Right lobe of liver (tissue), 6 donors: Measurements from ENCODE around the gene RABGAP1. TPM values are rescaled to one million over a fixed set of nuclear protein-coding genes. Genes with fewer than 3 reads are reported as not detected.

Experiments
- ATAC-seq, 4 donors: fragments of 200-7000 bp; cut with Tn5 transposase; one replicate each; pipeline ENCODE4 v1.9.1; 2020; ENCODE audit warnings: mild to moderate bottlenecking in 4 of 4, moderate library complexity in 4 of 4
- DNase-seq, 3 donors: peaks; one replicate each; pipeline ENCODE4 v3.0.0-alpha.2; 2020
- H3K27ac ChIP-seq, 3 donors: fragments of 200-600 bp; one replicate each; pipeline ENCODE4 v1.8.0; 2022
- H3K27me3 ChIP-seq, 2 donors: fragments of 200-600 bp; one replicate each; pipeline ENCODE4 v1.8.0; 2022
- H3K36me3 ChIP-seq, 4 donors: fragments of 200-600 bp; sonication (generic) in 1 of 4; one replicate each; pipeline versions ENCODE4 v1.5.1 to v1.8.0; 2017 to 2022; ENCODE audit warnings: control low read depth in 1 of 4
- H3K4me1 ChIP-seq, 4 donors: fragments of 200-600 bp; sonication (generic) in 1 of 4; one replicate each; pipeline versions ENCODE4 v1.5.1 to v1.8.0; 2017 to 2022; ENCODE audit warnings: control low read depth in 1 of 4
- H3K4me3 ChIP-seq, 3 donors: fragments of 200-600 bp; one replicate each; pipeline ENCODE4 v1.8.0; 2022
- H3K9me3 ChIP-seq, 4 donors: fragments of 200-600 bp; sonication (generic) in 1 of 4; one replicate each; pipeline versions ENCODE4 v1.5.1 to v1.8.0; 2017 to 2022; ENCODE audit warnings: control low read depth in 1 of 4
- CTCF ChIP-seq, 4 donors: fragments of 200-600 bp in 3 of 4; fragments of 450-650 bp in 1 of 4; IDR thresholded peaks; one replicate each; pipeline versions ENCODE4 v1.5.1 to v1.8.0; 2016 to 2022; ENCODE audit warnings: antibody characterized with exemption in 4 of 4, mild to moderate bottlenecking in 2 of 4
- POLR2A ChIP-seq: fragments of 450-650 bp; IDR thresholded peaks from one replicate; pipeline ENCODE4 v1.6.1; 2017; ENCODE audit warnings: antibody characterized with exemption, mild to moderate bottlenecking
- WGBS: methylation state at CpG from one replicate; pipeline ENCODE4 v1.1.6; 2018; ENCODE audit warnings: low coverage, low lambda C conversion rate; ENCODE audit not compliant: insufficient coverage; ENCODE audit errors: missing lambda C conversion rate; 5-methylcytosine and 5-hydroxymethylcytosine counted together
- intact Hi-C, 2 donors: fragments of 100-400 bp; cut with DNase I; formaldehyde crosslinking; loops; one replicate each; pipeline versions ENCODE4 v1.11.2 to v1.14.1; 2022
- total RNA-seq, 6 experiments: library from RNA; depleted of rRNA in 2 of 6; stranded (reverse); fragments of >200 nt in 2 of 6; fragmentation: NEBNext Ultra II Directional in 3 of 6; extraction: Animal tissue kit (Norgen Biotek cat#: 25700) in 3 of 6; gene quantifications; one replicate each; pipeline versions ENCODE4 v1.1.0 to v1.2.4, GENCODE V29; 2016 to 2023
- donor health status: DM: no; HTN: yes; CAD: no.
- donor health status: DM: no; HTN: no; CAD: no.
- donor health status: DM: no; HTN: no; CAD: no.
- donor health status: DM: no; HTN: yes; CAD: no.
- donor health status: DM: no; HTN: yes; CAD: no.

Gene RABGAP1
- total RNA-seq, 6 experiments from 2014 or later, result 11.4 to 15.4 (median 13.5) TPM

GRCh38 chr9:123026425-123026824 is 85.6 kb downstream of the RABGAP1 start:
- intact Hi-C loops, result no loop called here
- ATAC-seq, result no peak
- WGBS, result 100% methylated on average over 1 of the region's 1 CpG
- Histone ChIP-seq H3K27ac (no peak overlapping the region), H3K4me3 (no peak overlapping the region), H3K27me3 (no peaks in the 10 kb centered on the region), H3K4me1 (no peaks in the 10 kb centered on the region), H3K9me3 (no peaks in the 10 kb centered on the region), H3K36me3 (peaks cover 0 to 16% (median 1%) of the 10 kb centered on the region in 4 donors)
- no peak for TF ChIP-seq POLR2A
- TF ChIP-seq CTCF (IDR thresholded peaks at IDR 0.05), result no peak
- DNase-seq, result no peak

- Histone ChIP-seq H3K36me3 (peaks cover 0 to 8% (median 1%) of the 10 kb centered on the region in 4 donors), H3K27me3 (no peaks in the 10 kb centered on the region), H3K4me1 (no peaks in the 10 kb centered on the region), H3K4me3 (no peak overlapping the region), H3K27ac (no peak overlapping the region), H3K9me3 (no peaks in the 10 kb centered on the region)
- DNase-seq (no peak), ATAC-seq (no peak)
- TF ChIP-seq POLR2A (no peak), CTCF (IDR thresholded peaks at IDR 0.05) (no peak)
- 48% methylated on average over 3 of the region's 3 CpGs for WGBS
- intact Hi-C loops, result no loop called here
Observed at GRCh38 chr9:123027517-123027916, 86.7 kb downstream of the RABGAP1 start.

GRCh38 chr9:123028136-123028535 is 87.3 kb downstream of the RABGAP1 start:
- no peak overlapping the region for H3K4me3 ChIP-seq
- no peak for DNase-seq
- H3K36me3 ChIP-seq, result peaks cover 0 to 6% (median 1%) of the 10 kb centered on the region in 4 donors
- TF ChIP-seq CTCF (IDR thresholded peaks at IDR 0.05) (no peak), POLR2A (no peak)
- no peaks in the 10 kb centered on the region for H3K27me3 ChIP-seq
- no peak overlapping the region for H3K27ac ChIP-seq
- H3K9me3 ChIP-seq, result no peaks in the 10 kb centered on the region
- intact Hi-C loops, result no loop called here
- ATAC-seq, result no peak
- no peaks in the 10 kb centered on the region for H3K4me1 ChIP-seq

GRCh38 chr9:123028973-123029372 is 88.2 kb downstream of the RABGAP1 start:
- no peak overlapping the region for H3K4me3 ChIP-seq
- H3K27ac ChIP-seq, result no peak overlapping the region
- H3K4me1 ChIP-seq, result no peaks in the 10 kb centered on the region
- TF ChIP-seq CTCF (IDR thresholded peaks at IDR 0.05), result no peak
- TF ChIP-seq POLR2A, result no peak
- no peak for ATAC-seq
- 93% methylated on average over 3 of the region's 3 CpGs for WGBS
- no peaks in the 10 kb centered on the region for H3K27me3 ChIP-seq
- H3K9me3 ChIP-seq, result no peaks in the 10 kb centered on the region
- intact Hi-C loops, result no loop called here
- peaks cover 0 to 2% (median 0%) of the 10 kb centered on the region in 4 donors for H3K36me3 ChIP-seq
- no peak for DNase-seq

GRCh38 chr9:123031963-123032362 is 91.1 kb downstream of the RABGAP1 start:
- H3K4me1 ChIP-seq, result no peaks in the 10 kb centered on the region
- DNase-seq (no peak), ATAC-seq (no peak)
- 75% methylated on average over 1 of the region's 1 CpG for WGBS
- H3K27me3 ChIP-seq, result no peaks in the 10 kb centered on the region
- no peak overlapping the region for H3K4me3 ChIP-seq
- no peaks in the 10 kb centered on the region for H3K9me3 ChIP-seq
- peaks cover 0 to 2% (median 0%) of the 10 kb centered on the region in 4 donors for H3K36me3 ChIP-seq
- intact Hi-C loops, result no loop called here
- TF ChIP-seq POLR2A (no peak), CTCF (IDR thresholded peaks at IDR 0.05) (no peak)
- no peak overlapping the region for H3K27ac ChIP-seq
